HG03457 (cell line): ENCODE data around the gene SMG9.

Source experiments
- ATAC-seq: cut with Tn5 transposase; IDR thresholded peaks from one replicate; pipeline ENCODE4 v1.9.1; 2021; ENCODE audit warnings: moderate number of reproducible peaks; ENCODE audit not compliant: unreplicated experiment

Gene SMG9

DNA sequence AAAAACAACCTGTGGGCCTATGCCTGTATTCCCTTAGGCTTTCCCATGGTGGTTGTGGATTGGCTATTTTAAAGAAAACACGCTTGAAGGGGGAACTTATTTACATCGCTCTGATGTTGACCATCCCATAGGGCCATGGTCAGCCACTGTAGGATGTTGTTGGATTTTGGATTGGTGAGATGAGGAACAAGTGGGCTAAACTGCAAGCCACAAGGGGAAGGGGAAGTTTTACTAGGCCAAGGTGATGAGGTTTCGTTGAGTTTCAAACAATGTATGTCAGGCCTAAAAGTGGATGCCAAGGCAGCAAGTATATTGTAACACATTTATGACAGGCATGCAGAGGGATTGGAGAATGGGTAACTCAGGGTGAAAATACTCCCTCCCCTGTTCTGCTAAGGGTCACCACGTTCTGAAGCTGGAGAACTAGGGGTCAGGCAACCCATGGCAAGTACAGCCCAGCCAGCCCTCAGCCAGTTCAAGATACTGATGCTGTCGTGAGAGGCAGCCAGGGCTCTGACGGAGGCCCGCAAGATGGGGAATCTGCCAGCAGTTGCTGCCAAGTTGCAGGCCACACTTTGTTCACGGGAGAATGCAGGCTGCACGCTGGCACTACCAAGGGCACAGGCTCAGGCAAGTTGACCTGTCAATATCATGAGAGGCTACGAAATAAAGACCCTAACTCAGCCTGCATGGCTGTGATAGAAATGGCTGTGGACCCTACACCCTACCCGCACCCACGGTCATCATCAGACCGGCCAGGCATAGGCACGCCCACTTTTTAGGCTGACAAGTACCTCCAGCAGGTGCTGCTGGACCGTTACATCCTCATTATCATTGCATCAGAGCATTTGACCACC lies 27.8 kb downstream of the SMG9 start:
- no peak for ATAC-seq

DNA sequence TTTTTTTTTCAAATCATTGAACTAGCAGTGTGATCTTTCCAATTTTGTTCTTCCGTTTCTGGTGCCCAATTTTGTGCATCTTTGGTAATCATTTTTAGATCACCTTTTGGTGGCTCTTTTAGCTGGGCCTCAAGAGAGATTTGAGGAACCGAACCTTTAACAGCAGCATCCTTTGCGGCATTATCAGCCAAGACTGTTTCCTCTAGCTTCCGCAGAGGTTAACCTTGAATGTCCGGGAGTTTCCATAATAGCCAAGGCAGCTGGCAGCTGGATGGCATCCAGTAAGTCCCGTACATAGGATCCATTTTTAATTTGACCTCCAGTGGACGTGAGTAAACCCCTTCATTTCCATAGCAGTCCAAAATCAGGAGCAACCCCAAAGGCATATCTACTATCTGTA lies 29.3 kb downstream of the SMG9 start:
- ATAC-seq, result no peak

DNA sequence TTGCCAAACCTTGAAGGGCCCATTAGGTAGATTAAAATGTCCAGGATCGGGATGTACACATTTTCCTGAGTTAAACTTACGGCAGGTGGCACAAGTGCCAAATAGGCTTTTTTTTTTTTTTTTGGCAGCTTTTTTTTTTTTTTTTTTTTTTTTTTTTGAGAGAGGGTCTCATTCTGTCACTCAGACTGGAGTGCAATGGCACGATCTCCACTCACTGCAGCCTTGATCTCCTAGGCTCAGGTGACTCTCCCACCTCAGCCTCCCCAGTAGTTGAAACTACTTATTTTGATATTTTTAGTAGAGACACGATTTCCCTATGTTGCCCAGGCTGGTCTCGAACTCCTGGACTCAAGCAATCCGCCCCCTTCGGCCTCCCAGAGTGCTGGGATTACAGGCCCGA lies 29.9 kb downstream of the SMG9 start:
- no peak for ATAC-seq

DNA sequence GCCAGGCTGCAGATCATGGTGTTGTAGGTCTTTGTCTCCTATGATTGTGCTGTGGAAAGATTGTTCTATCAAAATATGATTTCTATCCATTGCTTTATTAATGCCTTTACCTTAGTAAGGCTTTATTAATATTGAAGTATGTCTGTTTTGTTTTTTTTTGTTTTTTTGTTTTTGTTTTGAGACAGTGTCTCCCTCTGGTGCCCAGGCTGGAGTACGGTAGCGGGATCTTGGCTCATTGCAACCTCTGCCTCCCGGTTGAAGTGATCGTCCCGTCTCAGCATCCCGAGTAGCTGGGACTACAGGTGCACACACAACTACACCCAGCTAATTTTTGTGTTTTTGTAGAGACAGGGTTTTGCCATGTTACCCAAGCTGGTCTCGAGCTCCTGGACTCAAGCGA lies 31.2 kb downstream of the SMG9 start:
- ATAC-seq, result no peak

DNA sequence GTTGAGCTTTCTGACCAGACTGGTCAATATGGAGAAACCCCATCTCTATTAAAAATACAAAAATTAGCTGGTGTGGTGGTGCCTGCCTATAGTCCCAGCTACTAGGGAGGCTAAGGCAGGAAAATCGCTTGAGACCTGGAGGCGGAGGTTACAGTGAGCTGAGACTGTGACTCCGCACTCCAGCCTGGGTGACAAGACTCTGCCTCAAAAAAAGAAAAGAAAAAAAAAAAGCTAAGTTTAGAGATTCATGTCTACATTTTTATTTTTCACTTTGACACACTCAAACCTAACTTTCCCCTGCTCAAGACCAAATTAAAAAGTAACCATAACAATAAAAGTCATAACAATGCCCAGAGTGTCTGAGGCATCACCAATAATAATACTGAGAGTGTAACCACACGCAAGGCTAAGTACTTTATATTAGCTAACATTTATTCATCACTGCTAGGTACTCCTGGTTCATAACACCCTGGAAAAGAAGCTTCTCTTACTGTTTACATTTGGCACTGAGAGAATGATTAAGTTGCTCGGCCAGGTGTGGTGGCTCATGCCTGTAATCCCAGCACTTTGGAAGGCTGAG lies 33.2 kb downstream of the SMG9 start:
- ATAC-seq, result no peak

DNA sequence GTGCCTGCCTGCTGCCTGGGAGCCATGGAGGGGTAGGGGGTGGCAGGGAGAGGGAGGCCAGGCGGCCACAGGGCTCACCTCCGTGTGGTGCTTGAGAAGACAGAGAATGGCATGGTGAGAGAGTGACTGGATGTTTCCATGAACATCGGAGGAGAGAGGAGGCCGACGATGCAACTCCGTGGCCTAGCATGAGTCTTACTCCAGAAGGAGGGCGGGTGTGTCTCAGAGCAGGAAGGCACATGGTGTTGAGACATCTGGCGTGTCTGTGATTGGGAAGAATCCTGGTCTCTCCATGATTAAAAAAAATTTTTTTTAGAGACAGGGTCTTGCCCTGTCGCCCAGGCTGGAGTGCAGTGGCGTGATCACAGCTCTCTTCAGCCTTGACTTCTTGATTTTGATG lies 33.8 kb downstream of the SMG9 start:
- ATAC-seq, result no peak

DNA sequence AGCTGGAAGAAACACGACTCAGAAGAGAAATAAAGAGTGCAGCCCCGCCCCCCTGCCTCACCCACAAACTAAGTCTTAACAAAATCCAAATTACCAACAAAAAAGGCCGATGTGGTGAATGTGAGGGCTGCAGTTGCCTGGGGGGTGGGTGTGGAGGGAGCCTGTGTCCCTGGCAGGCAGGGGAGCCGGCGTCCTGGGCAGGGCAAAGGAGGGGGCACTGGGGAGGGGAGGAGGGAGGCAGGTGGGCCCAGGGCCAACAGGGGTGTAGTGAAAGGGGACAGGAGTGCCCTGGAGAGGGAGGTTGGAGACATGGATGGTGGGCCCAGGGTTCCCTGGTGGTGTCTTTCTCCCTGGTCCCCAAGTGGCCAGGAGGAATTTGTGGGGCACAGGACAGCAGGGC lies 34.8 kb downstream of the SMG9 start:
- no peak for ATAC-seq

DNA sequence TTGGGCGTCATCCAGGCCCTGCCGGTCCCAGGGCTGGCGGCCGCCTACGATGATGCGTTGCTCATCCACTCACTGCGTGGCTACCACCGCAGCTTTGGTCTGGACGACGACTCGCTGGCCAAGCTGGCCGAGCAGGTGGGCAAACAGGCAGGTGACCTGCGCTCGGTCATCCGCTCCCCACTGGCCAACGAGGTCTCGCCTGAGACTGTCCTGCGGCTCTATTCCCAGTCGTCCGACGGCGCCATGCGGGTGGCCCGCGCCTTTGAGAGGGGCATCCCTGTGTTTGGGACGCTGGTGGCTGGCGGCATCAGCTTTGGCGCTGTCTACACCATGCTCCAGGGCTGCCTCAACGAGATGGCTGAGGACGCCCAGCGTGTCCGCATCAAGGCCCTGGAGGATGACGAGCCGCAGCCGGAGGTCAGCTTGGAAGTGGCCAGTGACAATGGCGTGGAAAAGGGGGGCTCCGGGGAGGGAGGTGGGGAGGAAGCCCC lies 35.3 kb downstream of the SMG9 start:
- no peak for ATAC-seq

DNA sequence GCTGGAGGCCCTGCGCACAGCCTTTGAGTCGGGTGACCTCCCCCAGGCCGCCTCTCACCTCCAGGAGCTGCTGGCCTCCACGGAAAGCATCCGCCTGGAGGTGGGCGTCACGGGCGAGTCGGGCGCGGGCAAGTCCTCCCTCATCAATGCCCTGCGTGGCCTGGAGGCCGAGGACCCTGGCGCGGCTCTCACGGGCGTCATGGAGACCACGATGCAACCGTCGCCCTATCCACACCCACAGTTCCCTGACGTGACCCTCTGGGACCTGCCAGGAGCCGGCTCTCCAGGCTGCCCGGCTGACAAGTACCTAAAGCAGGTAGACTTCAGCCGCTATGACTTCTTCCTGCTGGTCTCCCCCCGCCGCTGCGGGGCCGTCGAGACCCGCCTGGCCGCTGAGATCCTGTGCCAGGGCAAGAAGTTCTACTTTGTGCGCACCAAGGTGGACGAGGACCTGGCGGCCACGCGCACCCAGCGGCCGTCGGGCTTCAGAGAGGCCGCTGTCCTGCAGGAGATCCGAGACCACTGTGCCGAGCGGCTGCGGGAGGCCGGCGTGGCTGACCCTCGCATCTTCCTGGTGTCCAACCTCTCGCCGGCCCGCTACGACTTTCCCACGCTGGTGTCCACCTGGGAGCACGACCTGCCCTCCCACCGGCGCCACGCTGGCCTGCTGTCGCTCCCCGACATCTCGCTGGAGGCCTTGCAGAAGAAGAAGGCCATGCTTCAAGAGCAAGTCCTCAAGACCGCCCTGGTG lies 36.0 kb downstream of the SMG9 start:
- ATAC-seq, result no peak

DNA sequence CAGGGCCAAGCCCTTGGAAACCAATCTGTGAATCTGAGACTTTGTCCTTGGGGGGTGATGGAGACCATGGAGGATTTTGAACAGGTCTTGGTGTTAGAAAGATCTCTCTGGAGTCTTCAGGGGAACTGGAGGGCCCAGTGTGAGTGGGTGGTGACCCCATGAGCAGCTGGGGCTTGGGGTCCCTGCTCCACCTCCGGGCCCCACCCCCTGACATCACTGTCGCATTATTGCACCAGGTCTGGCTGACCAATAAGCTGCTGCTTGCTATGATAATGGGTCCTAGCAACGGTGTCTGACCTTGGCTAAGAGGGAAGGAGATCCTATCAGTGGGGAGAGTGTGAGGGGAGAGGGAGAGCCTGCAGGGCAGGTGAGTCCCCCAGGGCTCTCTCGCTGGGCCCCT lies 39.0 kb downstream of the SMG9 start, which contains the start of gene IRGC:
IRGC (plus strand) TSS at position 301 of the 400 bp plus-strand sequence. CDS start 2,483 bp downstream, outside the sequence.
- ATAC-seq, result no peak

DNA sequence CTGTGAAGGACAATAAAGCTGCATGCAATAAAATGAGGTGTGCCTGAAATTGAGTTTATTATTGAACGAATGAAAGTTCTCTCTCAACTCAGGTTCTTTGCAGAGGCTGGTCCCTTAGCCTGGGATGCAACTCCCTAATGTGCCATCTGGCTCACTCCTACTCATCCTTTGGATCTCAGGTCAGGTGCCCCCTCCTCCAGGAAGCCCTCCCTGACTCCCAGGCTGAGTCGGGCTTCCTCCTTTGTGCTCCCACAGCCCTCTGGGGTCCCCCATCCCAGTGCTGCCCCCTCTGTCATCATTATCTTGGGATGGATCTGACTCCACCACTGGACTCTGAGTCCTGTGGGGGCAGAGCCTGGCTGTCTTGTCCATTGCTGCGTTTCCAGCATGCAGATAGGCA lies 41.6 kb downstream of the SMG9 start:
- no peak for ATAC-seq

DNA sequence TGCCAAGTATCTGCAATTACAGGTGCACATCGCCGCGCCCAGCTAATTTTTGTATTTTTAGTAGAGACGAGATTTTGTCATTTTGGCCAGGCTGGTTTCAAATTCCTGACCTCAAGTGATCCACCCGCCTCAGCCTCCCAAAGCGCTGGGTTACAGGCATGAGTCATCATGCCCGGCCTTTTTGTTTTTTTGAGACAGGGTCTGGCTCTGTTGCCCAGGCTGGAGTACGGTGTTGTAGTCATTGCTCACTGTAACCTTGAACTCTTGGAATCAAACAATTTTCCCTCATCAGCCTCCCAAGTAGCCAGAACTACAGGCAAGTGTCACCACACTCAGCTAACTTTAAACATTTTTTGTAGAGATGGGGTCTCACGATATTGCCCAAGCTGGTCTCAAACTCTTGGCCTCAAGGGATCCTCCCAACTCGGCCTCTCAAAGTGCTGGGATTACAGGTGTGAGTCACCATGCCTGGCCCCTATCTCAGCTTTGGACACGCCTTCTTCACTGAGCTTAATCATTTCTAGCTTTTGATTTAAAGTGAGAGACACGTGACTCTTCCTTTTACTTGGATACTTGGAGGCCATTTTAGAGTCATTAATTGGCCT lies 42.9 kb downstream of the SMG9 start:
- ATAC-seq, result no peak

DNA sequence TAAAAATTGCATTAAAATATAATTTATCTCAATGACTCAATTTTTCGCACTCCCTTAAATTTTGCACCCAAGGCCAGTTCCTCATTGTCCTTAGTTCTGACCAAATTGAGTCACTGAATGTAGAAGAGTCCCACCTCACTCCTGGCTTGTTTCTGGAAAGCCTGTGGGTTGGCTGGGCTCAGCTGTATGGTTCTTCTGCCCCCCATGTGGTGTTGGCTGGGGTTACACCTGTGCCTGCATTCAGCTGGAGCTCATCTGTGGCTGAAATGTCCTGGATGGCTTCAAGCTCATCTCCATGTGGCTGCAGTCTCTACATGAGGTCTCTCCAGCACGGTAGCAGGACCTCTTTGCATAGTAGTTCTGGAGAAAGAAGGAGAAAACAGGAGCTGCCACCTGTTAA lies 46.0 kb downstream of the SMG9 start:
- ATAC-seq, result no peak

DNA sequence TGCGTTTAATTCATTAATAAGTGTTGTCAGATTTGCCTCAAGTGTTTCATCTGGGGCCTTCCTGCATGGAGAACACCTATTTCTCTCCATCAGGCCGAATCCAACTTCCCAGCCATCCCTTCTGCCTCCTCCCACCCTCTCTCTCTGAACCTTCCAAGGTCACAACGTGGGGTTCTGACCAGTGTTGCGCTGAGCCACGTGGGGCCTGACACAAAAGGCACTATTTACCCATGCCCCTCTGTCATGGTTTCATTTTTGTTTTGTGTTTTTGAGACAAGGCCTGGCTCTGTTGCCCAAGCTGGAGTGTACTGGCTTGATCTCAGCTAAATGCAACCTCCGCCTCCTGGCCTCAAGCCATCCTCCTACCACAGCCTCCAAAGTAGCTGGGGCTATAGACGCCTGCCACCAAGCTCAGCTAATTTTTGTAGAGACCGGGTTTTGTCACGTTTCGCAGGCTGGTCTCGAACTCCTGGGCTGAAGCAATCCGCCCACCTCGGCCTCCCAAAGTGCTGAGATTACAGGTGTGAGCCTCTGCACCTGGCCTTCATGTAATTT lies 47.5 kb downstream of the SMG9 start:
- no peak for ATAC-seq

DNA sequence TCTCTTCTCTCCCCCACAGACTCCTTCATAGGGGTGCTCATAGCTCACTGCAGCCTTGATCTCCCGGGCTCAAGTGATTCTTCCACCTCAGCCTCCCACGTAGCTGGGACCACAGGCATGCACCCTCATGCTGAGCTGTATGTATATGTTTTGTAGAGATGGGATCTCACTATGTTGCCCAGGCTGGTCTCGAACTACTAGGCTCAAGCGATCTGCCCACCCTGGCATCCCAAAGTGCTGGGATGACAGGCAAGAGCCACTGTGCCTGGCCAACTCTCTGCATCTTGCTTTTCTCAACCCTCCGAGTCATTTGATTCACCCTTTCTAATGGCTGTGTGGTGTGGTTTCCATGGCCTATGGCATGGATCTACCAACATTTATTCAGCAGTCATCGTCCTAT lies 49.0 kb downstream of the SMG9 start:
- no peak for ATAC-seq

DNA sequence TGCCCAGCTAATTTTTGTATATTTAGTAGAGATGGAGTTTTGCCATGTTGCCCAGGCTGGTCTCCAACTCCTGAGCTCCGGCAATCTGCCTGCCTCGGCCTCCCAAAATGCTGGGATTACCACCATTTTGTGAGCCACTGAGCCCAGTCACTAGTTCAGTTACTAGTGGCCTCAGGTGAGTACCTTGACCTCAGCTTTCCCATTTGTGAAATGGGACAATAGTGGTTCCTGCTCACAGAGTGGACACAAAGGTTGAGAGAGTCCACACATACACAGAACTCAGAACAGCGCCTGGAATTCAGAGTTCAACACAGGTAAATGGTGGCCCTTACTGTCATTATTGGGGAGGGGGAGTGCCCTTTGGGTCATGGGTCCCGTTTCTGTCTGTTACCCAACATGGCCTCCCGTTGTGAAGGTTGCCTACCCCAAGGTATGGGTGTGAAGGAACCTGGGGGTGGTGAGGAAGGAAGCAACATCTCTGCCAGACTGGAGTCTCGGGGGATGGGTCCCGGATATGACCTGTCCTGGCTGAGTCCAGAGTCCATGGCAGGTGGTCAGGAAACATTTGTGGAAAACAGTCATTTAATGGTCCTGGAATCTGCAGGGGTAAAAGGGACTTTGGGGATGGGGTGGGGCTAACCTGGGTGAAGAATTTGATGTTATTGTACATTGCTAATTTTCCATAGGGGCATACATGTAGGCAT lies 50.6 kb downstream of the SMG9 start:
- ATAC-seq, result no peak

DNA sequence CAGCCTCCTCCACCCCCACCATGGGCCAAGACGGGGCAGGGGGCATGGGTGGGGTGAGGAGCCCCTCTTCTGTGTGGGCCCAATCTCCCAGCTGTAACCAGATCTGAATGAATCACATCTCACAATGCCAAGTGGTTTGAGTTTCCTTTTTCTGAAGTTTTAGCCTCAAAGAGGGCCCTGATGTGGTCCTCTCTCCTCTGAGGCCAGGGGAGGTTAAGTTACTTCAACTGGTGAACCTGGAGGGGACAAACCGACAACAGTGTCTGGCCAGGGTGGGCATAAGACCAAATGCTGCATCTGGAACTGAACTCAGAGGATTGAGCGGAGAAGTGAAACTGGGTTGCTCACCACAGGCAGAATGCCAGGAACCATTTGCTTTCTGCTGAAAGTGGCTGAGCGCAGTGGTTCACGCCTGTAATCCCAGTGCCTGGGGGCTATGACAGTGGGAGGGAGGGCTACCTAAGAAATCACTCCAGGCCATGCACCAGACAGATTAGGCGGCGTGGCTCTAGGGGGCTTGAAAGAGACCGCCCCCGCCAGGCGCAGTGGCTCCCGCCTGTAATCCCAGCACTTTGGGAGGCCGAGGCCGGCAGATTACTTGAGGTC lies 54.3 kb downstream of the SMG9 start:
- no peak for ATAC-seq

DNA sequence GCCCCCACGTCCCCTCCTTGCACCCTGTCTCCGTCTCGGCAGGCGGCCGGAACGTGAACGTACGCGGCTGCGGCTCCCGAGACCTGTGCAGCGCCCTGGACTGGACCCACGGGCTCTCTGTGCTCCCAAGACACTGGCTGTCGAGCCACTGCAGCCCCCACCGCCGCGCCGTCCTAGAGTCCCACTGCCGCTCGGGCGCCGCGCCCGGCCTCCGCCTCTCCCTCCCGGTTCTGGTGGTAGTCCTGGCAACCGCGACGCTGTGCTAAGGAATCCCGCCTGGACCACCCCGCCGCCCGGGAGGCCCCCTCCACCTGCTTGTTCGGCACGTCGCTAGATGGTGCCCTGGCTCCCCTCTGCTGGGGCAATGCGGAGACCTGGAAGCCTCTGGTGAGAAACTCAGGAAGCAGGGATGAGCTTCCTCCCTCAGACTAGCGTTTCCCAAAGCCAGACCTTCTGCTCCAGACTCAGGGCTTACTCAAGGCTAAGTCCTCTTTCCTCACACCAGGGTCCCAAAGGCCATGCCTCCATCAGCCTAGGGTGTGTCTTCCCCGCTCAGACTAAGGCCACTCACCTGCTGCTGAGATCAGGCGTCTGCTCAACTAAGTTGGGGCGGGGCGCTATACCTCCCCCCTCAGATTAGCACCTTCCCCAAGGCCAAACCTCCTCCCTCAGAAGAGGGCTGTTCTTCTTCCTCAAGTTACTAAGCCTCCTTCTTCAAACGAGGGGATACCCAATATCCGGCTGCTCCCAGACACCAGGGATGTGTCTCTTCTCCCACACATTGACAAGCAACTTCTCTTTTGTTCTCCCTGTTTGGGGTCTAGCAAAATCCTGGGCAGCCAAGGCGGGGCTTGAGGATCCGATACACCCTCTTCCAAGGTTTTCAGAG lies 55.0 kb downstream of the SMG9 start:
- ATAC-seq, result no peak

DNA sequence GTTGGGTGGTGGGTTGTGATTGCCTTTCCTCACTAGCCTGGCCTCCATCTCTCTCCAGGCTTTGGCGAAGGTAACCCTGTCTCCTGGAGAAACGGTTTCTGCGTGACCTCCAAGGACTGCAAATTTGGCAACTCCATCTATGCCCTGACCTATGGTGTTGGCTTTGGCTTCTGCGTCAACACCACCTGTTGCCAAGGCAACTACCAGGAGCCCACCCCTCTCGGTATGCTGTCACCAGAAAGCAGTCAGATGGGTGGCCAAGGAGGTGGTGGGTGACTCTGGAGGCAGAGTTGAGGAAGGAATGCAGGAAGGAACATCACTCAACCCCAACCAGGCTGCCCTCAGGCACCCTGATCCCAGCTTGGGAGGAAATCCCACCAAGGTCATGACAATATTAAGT lies 57.5 kb downstream of the SMG9 start:
- ATAC-seq, result no peak
